Immature natural killer cell (primary cell): Measurements from ENCODE around the gene SYCE1L. TPM values are rescaled to one million over a fixed set of nuclear protein-coding genes. Genes with fewer than 3 reads are reported as not detected.

Source experiments
- DNase-seq, 3 donors: peaks; one replicate each; pipeline ENCODE4 v3.0.0; 2022; ENCODE audit warnings: mixed read lengths in 1 of 3
- H3K27ac Mint-ChIP-seq, 6 donors: one replicate each; pipeline ENCODE4 v1.8.0; 2020; ENCODE audit warnings: mixed read lengths in 6 of 6, mild to moderate bottlenecking in 5 of 6, inconsistent platforms in 4 of 6, moderate library complexity in 3 of 6
- H3K27me3 Mint-ChIP-seq, 3 donors: one replicate each; pipeline ENCODE4 v1.8.0; 2020 to 2021; ENCODE audit warnings: low read depth in 3 of 3, mild to moderate bottlenecking in 3 of 3, mixed read lengths in 3 of 3, moderate library complexity in 3 of 3, inconsistent platforms in 1 of 3
- H3K36me3 Mint-ChIP-seq, 3 donors: one replicate each; pipeline ENCODE4 v1.8.0; 2020; ENCODE audit warnings: mixed read lengths in 3 of 3, inconsistent platforms in 2 of 3, mild to moderate bottlenecking in 2 of 3
- H3K4me1 Mint-ChIP-seq, 2 donors: one replicate each; pipeline ENCODE4 v1.8.0; 2020; ENCODE audit warnings: inconsistent platforms in 2 of 2, mild to moderate bottlenecking in 2 of 2, mixed read lengths in 2 of 2, moderate library complexity in 1 of 2
- H3K4me3 Mint-ChIP-seq, 5 donors: one replicate each; pipeline ENCODE4 v1.8.0; 2020; ENCODE audit warnings: mild to moderate bottlenecking in 5 of 5, mixed read lengths in 5 of 5, inconsistent platforms in 3 of 5, moderate library complexity in 3 of 5
- H3K9me3 Mint-ChIP-seq, 6 donors: one replicate each; pipeline ENCODE4 v1.8.0; 2020; ENCODE audit warnings: mild to moderate bottlenecking in 6 of 6, mixed read lengths in 6 of 6, inconsistent platforms in 4 of 6, moderate library complexity in 3 of 6
- polyA plus RNA-seq, 3 donors: library from polyadenylated mRNA; unstranded; fragments of 300-500 nt; fragmentation: Illumina TruSeq; gene quantifications; one replicate each; pipeline ENCODE4 v1.2.3, GENCODE V29; 2021

Gene SYCE1L
- polyA plus RNA-seq, 3 donors from 2014 or later = 0.61 to 2.9 (median 2.2) TPM

DNA sequence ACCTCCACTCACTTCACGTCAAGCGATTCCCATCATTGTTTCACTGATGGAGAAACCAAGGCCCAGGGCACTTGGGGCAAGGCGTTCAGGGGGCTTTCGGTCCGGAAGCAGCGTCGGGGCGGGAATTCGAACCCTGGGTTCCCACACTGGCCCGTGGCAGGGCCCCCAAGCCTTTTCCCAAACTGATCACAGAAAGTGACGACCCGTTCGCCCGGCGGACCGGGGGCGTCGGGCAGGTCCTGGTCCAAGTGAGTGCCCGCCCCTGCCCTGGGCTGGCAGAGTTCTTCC, 9.1 kb upstream of the SYCE1L start:
- Mint-ChIP-seq H3K4me3 (peak overlapping the region; percentile 92 to 99 (median 96)), H3K9me3 (peaks cover 0 to 1% (median 0%) of the 10 kb centered on the region in 6 donors), H3K36me3 (peaks cover 13 to 22% (median 18%) of the 10 kb centered on the region in 3 donors), H3K27ac (peak overlapping the region; percentile 99 to 100 (median 99)), H3K27me3 (peaks cover 10 to 23% (median 11%) of the 10 kb centered on the region in 3 donors), H3K4me1 (peaks cover 46 to 51% of the 10 kb centered on the region in 2 donors)
- no peak for DNase-seq

DNA sequence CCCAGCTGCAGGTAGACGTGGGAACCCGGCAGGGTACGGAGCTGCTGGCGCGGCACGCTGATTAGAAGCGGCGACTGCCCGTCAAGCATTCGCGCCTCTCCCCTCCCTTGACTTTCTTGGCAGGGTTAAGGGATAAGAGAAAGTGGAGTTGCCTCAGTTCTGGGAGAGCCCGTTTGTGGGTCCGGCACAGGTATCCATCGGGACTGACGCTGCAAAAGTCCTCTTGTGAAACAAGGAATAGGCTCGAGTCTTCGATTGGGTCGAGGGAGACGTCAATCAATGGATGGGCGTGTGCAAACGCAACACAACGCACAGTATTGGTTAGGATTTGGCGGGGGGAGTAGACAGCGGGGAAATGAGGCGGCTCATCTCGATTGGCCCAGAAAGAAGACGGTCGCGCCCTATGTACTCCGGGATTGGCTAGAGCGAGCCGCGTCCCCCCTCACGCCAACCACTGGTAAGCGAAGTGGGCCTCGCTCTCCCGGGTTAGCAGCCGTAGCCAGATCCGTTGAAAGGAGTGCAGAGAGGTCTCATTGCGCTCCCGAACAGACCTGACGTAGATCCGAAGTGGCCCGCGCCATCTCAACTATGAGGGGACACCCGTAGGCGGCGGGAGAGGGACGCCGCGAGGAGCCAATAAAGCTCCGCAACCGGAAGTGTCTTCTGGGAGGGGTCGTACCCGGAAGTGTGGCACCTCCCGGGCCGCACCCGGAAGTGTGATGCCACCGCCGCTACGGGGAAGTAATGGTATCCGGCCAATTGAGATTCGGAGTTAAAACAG, 8.5 kb upstream of the SYCE1L start, which contains the start of gene MON1B:
Gene MON1B (plus strand): TSS at position 713 of the 781 bp plus-strand sequence. CDS start 296 bp downstream, outside the sequence.
- peak; percentile 96 to 97 (median 97) for DNase-seq
- H3K4me1 Mint-ChIP-seq = peaks cover 46 to 54% of the 10 kb centered on the region in 2 donors
- peak within 1 kb of the TSS; percentile 92 to 99 (median 96) for H3K4me3 Mint-ChIP-seq
- peaks cover 15 to 25% (median 20%) of the 10 kb centered on the region in 3 donors for H3K36me3 Mint-ChIP-seq
- H3K27ac Mint-ChIP-seq = peak within 1 kb of the TSS; percentile 99 to 100 (median 99)
- peaks cover 8 to 20% (median 11%) of the 10 kb centered on the region in 3 donors for H3K27me3 Mint-ChIP-seq
- H3K9me3 Mint-ChIP-seq = peaks cover 0 to 1% (median 0%) of the 10 kb centered on the region in 6 donors

DNA sequence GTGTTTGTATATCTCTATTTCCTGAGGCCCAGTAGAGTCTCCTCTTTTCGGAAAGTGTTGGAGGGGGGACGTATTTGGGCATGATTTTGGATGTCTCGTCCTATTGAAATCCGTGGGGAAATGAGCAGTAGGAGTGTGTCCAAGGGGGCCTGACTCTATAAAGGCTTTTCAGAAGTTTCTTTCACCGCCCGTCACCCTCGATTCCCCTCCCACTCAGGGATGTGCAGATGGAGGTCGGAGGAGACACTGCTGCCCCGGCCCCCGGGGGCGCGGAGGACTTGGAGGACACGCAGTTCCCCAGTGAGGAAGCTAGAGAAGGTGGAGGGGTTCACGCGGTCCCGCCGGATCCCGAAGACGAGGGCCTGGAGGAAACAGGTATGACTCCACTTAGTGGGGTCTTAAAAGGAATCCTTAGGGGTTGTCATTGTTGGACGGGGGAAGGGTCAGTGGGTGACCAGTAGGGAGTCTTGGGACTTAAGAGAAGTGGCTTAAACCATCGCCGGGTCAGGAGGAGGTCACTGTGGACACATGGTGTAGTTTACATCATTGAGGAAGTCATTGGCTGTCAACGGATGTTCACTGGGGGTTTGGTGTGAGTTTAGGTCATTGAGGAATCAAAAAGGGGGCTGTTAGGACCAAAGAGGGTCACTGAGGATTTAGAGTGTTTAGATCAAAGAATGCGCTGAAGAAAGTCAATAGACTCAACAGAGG, 7.8 kb upstream of the SYCE1L start:
- H3K36me3 Mint-ChIP-seq = peaks cover 17 to 28% (median 23%) of the 10 kb centered on the region in 3 donors
- H3K4me1 Mint-ChIP-seq = peaks cover 46 to 57% of the 10 kb centered on the region in 2 donors
- H3K27ac Mint-ChIP-seq = peak overlapping the region; percentile 99 to 100 (median 99)
- peak overlapping the region; percentile 92 to 99 (median 96) for H3K4me3 Mint-ChIP-seq
- DNase-seq = peak in 1 of 3 donors; percentile 28
- peaks cover 8 to 17% (median 11%) of the 10 kb centered on the region in 3 donors for H3K27me3 Mint-ChIP-seq
- H3K9me3 Mint-ChIP-seq = peaks cover 0 to 1% (median 0%) of the 10 kb centered on the region in 6 donors

DNA sequence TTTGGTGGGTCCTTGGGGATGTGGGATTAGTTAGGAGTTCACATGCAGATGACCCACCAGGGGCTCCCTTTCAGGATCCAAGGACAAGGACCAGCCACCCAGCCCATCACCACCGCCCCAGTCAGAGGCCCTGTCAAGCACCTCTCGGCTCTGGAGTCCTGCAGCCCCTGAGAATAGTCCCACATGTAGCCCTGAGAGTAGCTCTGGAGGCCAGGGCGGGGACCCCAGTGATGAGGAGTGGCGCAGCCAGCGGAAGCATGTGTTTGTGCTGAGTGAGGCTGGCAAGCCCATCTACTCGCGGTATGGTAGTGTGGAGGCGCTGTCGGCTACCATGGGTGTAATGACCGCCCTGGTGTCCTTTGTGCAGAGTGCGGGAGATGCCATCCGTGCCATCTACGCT, 5.8 kb upstream of the SYCE1L start:
- Mint-ChIP-seq H3K36me3 (peaks cover 26 to 38% (median 28%) of the 10 kb centered on the region in 3 donors), H3K27me3 (peaks cover 11 to 17% (median 11%) of the 10 kb centered on the region in 3 donors), H3K9me3 (no peaks in the 10 kb centered on the region), H3K4me1 (peaks cover 48 to 62% of the 10 kb centered on the region in 2 donors), H3K4me3 (peak overlapping the region in 3 of 5 donors; percentile 92 to 98 (median 96)), H3K27ac (peak overlapping the region in 4 of 6 donors; percentile 64 to 99 (median 99))
- DNase-seq = no peak

DNA sequence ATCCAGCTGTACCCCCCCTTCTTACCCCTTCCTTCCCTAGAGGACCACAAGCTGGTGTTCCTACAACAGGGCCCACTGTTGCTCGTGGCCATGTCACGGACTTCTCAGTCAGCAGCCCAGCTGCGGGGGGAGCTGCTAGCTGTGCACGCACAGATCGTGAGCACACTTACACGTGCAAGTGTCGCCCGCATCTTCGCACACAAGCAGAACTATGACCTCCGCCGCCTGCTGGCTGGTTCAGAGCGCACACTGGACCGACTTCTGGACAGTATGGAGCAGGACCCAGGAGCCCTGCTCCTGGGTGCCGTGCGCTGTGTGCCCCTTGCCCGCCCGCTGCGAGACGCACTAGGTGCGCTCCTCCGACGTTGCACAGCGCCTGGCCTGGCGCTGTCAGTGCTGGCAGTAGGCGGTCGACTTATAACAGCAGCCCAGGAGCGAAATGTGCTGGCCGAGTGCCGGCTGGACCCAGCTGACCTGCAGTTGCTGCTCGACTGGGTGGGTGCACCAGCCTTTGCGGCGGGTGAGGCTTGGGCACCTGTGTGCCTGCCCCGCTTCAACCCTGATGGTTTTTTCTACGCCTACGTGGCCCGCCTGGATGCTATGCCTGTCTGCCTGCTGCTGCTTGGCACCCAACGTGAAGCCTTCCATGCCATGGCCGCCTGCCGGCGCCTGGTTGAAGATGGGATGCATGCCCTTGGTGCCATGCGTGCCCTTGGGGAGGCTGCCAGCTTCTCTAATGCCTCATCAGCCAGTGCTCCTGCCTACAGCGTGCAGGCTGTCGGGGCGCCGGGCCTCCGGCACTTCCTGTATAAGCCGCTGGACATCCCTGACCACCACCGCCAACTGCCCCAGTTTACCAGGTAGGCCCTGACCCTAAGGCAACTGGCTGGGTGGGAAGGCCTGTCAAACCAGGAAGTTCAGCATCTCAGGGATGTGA, 4.6 kb upstream of the SYCE1L start:
- H3K36me3 Mint-ChIP-seq = peaks cover 28 to 44% (median 34%) of the 10 kb centered on the region in 3 donors
- H3K4me1 Mint-ChIP-seq = peaks cover 41 to 55% of the 10 kb centered on the region in 2 donors
- no peak for DNase-seq
- peaks cover 9 to 17% (median 11%) of the 10 kb centered on the region in 3 donors for H3K27me3 Mint-ChIP-seq
- H3K4me3 Mint-ChIP-seq = no peak overlapping the region
- peak overlapping the region in 3 of 6 donors; percentile 13 to 64 (median 61) for H3K27ac Mint-ChIP-seq
- no peaks in the 10 kb centered on the region for H3K9me3 Mint-ChIP-seq

DNA sequence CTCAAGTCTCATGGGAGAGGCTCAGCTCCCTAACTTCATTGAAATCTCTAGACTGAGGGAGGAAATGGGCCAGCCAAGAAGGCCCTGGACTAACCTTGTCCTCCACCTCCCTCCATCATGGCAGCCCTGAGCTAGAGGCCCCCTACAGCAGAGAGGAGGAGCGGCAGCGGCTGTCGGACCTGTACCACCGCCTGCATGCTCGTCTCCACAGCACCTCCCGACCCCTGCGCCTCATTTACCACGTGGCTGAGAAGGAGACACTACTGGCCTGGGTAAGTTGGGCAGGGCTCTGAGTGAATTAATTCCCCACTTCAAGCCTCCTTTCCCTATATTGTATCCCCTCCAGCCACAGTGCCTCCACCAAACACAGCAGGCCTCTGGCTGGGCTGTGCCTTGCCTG, 3.8 kb upstream of the SYCE1L start:
- Mint-ChIP-seq H3K27ac (peak overlapping the region in 1 of 6 donors; percentile 12), H3K4me3 (no peak overlapping the region), H3K4me1 (peaks cover 39 to 52% of the 10 kb centered on the region in 2 donors), H3K27me3 (peaks cover 9 to 17% (median 11%) of the 10 kb centered on the region in 3 donors), H3K9me3 (no peaks in the 10 kb centered on the region), H3K36me3 (peaks cover 28 to 44% (median 34%) of the 10 kb centered on the region in 3 donors)
- no peak for DNase-seq

DNA sequence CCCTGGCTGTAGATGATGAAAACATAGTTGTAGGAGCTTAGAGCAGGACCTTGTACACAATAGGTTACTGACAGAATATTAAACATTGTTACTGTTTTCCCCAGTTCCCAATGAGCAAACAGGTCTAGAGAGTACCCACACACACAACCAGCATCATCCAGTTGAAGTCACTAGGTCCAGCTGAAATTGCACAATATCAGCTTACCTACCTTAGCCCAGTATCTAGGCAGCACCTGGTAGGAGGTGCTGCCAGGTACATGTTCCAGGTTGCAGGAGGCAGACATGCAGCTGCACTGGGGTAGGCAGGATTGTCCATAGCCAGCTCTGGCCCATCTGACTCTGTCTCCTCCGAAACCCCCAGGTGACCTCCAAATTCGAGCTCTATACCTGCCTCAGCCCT, 1.5 kb upstream of the SYCE1L start:
- no peak overlapping the region for H3K4me3 Mint-ChIP-seq
- no peak for DNase-seq
- no peaks in the 10 kb centered on the region for H3K9me3 Mint-ChIP-seq
- H3K27me3 Mint-ChIP-seq = peaks cover 2 to 4% (median 2%) of the 10 kb centered on the region in 3 donors
- peaks cover 20 to 36% (median 36%) of the 10 kb centered on the region in 3 donors for H3K36me3 Mint-ChIP-seq
- peaks cover 20 to 29% of the 10 kb centered on the region in 2 donors for H3K4me1 Mint-ChIP-seq
- H3K27ac Mint-ChIP-seq = peak overlapping the region in 1 of 6 donors; percentile 30

DNA sequence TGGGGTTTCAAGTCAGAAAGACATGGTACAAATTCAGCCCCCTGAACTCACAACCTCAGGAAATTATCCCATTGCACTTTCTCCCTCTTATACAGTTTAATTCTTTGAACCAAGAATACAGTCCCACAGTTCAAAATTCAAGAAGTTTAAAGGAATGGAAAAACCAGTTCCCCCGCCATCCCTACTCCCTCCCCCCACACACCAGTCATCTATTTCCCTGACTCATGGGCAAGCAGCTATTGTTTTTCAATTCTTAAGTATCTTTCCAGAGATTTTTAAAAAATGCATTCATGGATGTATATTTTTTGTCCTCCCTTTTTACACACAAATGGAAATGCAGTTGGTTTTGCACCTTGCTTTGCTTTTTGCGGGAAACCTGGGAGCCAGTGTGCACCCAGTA, 7.3 kb downstream of the SYCE1L start:
- H3K4me1 Mint-ChIP-seq = peaks cover 3 to 4% of the 10 kb centered on the region in 2 donors
- H3K4me3 Mint-ChIP-seq = no peak overlapping the region
- no peak for DNase-seq
- peaks cover 0 to 8% (median 0%) of the 10 kb centered on the region in 3 donors for H3K36me3 Mint-ChIP-seq
- H3K27ac Mint-ChIP-seq = no peak overlapping the region
- peaks cover 0 to under 1% (median 0%) of the 10 kb centered on the region in 3 donors for H3K27me3 Mint-ChIP-seq
- no peaks in the 10 kb centered on the region for H3K9me3 Mint-ChIP-seq

DNA sequence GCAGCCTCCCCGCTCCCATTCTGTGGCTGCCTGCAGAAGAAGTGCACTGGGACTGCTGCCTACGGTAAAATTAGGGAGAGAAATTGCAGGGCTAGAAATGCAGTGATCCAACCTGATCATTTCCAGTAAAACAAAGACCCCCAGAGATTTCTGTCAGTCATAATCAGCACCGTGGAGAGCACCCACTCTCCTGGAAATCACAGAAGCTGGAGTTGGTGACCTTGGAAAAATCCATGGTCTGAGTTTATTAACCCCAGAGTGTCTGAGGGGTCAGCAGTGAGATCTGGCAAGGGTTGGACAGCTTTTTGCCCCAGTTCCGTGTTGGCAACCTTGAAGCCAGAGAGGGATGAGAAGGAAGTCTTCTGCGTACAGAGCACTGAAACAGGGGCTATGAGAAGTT, 7.8 kb downstream of the SYCE1L start:
- Mint-ChIP-seq H3K9me3 (no peaks in the 10 kb centered on the region), H3K36me3 (peaks cover 0 to 8% (median 0%) of the 10 kb centered on the region in 3 donors), H3K4me1 (peaks cover 6 to 8% of the 10 kb centered on the region in 2 donors), H3K27ac (no peak overlapping the region), H3K4me3 (no peak overlapping the region), H3K27me3 (peaks cover 0 to 4% (median 2%) of the 10 kb centered on the region in 3 donors)
- DNase-seq = no peak

DNA sequence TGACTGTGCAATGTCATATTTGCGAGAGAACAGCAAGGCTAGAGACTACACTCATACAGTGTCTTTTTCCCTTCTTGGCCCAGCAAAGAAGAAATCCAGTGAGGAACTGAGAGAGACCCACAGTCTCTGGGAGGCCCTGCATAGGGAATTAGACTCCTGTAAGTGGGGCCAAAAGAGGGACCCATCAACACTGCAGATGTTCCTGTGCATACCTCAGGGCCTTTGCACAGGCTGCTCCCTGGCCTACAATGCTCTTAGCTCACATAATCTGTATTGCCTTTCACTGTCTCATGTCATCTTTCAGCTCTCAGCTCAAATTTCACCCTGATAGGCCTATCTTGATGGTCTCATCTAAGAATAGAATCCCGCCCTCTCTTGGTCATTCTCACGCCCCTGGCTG, 9.2 kb downstream of the SYCE1L start:
- H3K9me3 Mint-ChIP-seq = no peaks in the 10 kb centered on the region
- H3K36me3 Mint-ChIP-seq = peaks cover 0 to 8% (median 0%) of the 10 kb centered on the region in 3 donors
- no peak for DNase-seq
- H3K27me3 Mint-ChIP-seq = peaks cover 0 to 4% (median 2%) of the 10 kb centered on the region in 3 donors
- peaks cover 9 to 13% of the 10 kb centered on the region in 2 donors for H3K4me1 Mint-ChIP-seq
- H3K4me3 Mint-ChIP-seq = no peak overlapping the region
- H3K27ac Mint-ChIP-seq = no peak overlapping the region

DNA sequence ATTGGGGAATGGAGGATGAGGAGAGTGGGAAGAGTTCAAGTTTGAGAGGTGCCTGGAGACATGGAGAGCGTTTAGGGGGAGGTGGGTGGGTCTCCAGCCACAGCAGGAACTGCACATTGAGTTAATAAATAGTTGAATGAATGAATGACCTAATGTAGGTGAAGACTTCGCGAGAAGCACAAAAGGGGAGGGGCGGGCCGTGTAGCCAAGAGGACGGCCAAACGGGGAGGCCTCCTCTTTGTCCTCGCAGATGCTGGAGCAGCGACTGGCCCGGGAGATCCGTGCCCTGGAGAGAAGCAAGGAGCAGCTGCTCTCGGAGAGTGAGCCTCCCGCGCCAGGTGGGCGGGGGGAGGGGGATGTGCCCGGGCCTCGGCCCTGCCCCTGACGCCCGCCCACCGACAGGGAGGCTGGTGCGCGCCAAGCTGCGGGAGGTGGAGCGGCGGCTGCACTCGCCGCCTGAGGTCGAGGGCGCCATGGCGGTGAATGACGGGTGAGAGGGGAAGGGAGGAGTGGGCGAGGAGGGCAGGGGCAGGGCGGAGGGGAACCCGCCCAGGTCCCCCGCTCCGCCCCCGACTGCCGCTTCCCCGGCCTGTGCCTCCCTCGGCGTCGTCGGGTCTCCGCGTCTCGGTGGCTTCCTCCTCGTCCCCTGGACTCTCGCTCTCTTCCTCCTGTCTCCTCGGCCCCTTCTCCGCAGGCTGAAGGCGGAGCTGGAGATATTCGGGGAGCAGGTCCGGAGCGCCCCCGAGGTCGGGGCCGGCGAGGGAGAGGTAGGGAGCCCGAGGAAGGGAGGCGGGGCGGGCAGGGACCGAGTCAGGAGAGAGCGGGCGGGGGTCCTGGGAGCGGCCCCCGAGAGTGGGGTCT, 12.9 kb downstream of the SYCE1L start:
- Mint-ChIP-seq H3K9me3 (no peaks in the 10 kb centered on the region), H3K27ac (peak overlapping the region; percentile 26 to 86 (median 72)), H3K36me3 (peaks cover 0 to 8% (median 0%) of the 10 kb centered on the region in 3 donors), H3K4me3 (peak overlapping the region; percentile 82 to 93 (median 86)), H3K27me3 (peaks cover 0 to 4% (median 2%) of the 10 kb centered on the region in 3 donors), H3K4me1 (peaks cover 15 to 16% of the 10 kb centered on the region in 2 donors)
- DNase-seq = peak; percentile 68 to 78 (median 76)
